Measurements from ENCODE around the gene FOXO3.

- no peak for TF ChIP-seq EZH2 (IDR thresholded peaks at IDR 0.05; ENCODE audit: low read length)
- no peak for TF ChIP-seq CTCF (optimal IDR thresholded peaks at IDR 0.05 in 1 of 3, IDR thresholded peaks at IDR 0.05 in 1 of 3, conservative IDR thresholded peaks at IDR 0.05 in 1 of 3; ENCODE audit: extremely low read depth in 1 of 3, insufficient read depth in 2 of 3, low read length in 3 of 3)
These were observed 111.9 kb downstream of the FOXO3 start for GRCh38 chr6:108672641-108673040.
